Inferior parietal cortex (tissue), 1 donor: ENCODE results near the gene VAMP4.

ENCODE experiments used
- DNase-seq: peaks from one replicate; pipeline ENCODE4 v3.0.0-alpha.2; 2016; ENCODE audit errors: extremely low spot score

Gene VAMP4

GRCh38 chr1:171652234-171652822, 89.5 kb downstream of the VAMP4 start, which contains the start of gene MYOC:
TSS of gene MYOC (minus strand) at chr1:171652688. CDS start at chr1:171652611, 77 bp downstream.
- no peak for DNase-seq
